GM18861 (cell line): Measurements from ENCODE around the gene ZG16.
"Not testable (repeated sequence)": the region's sequence is repeated elsewhere in the genome, so short reads cannot be mapped to it uniquely, and the experiment has no call there.

ENCODE experiments used
- ATAC-seq: cut with Tn5 transposase; IDR thresholded peaks from one replicate; pipeline ENCODE4 v1.9.1; 2021; ENCODE audit not compliant: unreplicated experiment

Gene ZG16

GRCh38 chr16:29783094-29783953 is 5.3 kb downstream of the ZG16 start:
- ATAC-seq, result not testable (repeated sequence)

DNA sequence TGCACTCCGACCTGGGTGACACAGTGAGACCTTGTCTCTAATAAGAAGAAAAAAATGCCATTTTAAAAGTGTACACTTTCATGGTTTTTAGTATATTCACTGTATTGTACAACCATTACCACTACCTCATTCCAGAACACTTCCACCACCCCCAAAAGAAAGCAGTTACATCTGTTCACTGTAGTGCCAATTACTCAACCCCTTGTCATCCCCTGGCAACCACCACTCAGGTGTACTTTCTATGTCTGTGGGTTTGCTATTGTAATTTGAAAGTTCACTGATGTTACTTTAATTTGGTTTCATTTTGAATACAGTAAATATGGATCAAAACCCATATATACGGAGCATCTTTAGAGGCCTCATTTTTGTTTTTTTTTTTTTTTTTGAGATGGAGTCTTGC is 6.1 kb downstream of the ZG16 start:
- ATAC-seq, result no peak

DNA sequence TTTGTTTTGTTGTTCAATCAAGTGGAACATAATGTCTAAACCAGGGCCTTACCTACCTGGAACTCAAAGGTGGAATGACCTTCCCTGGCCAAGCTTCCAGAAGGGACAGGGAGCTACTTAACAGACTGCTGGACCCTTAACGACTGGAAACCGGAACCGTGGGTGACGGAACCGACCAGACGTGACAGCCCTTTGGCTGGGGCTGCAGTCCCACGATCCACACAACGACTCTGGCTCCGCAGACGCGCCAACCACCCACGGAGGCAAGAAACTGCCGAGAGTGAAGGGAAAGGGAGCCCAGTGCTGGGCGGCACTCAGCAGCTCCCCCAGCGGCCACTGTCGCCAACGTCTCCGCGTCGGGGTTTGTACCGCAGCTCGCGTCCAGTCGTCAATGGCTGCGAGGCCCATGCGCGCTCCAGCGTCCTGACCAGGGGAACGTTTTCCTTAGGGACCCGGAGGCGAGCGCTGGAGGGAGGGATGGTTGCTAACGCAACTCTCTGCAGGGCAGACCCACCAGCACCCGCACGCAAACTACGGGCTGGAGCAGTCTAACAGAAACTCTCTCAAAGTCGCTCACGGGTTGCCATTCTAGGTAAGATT is 6.9 kb downstream of the ZG16 start:
- ATAC-seq, result no peak

DNA sequence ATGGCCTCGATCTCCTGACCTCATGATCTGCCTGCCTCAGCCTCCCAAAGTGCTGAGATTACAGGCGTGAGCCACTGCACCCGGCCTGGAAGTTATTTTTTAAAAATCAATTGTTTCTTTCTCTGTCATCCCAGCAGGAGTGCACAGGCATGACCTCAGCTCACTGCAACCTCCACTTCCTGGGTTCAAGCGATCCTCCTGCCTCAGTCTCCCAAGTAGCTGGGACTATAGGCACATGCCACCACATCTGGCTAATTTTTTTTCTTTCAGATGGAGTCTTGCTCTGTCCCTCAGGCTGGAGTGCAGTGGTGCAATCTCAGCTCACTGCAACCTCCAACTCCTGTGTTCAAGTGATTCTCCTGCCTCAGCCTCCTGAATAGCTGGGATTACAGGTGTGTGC is 9.1 kb downstream of the ZG16 start:
- ATAC-seq, result not testable (repeated sequence)

DNA sequence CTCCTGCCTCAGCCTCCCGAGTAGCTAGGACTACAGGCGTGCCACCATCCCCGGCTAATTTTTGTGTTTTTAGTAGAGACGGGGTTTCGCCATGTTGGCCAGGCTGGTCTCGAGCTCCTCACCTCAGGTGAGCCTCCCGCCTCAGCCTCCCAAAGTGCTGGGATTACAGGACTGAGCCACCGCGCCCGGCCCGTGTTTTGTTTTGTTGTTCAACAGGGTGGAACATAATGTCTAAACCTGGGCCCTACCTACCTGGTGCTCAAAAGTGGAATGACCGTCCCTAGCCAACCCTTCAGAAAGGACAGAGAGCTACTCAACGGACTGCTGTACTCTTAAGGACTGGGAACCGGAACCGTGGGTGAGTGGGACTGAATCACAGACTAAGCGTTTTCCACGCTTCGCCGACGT is 11.7 kb downstream of the ZG16 start:
- peak; percentile 4 for ATAC-seq

DNA sequence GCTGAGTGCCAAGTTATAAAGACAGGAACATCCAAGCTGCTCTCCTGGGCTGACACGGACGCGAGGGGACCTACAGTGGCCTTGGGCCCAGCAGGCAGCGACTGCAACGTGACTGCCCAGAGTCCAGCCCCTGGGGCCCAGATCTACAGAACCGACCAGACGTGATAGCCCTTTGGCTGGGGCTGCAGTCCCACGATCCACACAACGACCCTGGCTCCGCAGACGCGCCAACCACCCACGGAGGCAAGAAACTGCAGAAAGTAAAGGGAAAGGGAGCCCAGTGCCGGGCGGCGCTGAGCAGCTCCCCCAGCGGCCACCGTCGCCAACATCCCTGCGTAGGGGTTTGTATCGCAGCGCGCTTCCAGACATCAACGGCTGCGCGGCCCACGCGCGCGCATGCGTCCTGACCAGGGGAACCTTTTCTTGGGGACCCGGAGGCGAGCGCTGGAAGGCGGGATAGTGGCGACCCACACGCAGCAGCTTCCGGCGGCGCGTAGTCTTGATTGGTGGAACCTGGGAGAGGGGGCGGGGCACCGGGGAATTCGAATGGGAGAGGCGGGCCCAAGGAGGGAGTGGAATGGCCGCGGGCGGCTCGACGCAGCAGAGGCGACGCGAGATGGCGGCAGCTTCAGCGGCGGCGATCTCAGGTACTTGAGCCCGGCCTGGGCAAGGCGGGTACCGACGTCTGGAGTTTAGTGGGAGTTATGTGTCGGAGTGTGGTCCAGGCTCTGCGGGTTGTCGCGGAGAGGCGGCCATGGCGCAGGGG is 12.3 kb downstream of the ZG16 start, which contains the start of gene KIF22:
Gene KIF22, plus strand, starts transcription at position 569 of the 766 bp plus-strand sequence. Its CDS starts 9 bp downstream, at position 578.
- peak; percentile 81 for ATAC-seq

DNA sequence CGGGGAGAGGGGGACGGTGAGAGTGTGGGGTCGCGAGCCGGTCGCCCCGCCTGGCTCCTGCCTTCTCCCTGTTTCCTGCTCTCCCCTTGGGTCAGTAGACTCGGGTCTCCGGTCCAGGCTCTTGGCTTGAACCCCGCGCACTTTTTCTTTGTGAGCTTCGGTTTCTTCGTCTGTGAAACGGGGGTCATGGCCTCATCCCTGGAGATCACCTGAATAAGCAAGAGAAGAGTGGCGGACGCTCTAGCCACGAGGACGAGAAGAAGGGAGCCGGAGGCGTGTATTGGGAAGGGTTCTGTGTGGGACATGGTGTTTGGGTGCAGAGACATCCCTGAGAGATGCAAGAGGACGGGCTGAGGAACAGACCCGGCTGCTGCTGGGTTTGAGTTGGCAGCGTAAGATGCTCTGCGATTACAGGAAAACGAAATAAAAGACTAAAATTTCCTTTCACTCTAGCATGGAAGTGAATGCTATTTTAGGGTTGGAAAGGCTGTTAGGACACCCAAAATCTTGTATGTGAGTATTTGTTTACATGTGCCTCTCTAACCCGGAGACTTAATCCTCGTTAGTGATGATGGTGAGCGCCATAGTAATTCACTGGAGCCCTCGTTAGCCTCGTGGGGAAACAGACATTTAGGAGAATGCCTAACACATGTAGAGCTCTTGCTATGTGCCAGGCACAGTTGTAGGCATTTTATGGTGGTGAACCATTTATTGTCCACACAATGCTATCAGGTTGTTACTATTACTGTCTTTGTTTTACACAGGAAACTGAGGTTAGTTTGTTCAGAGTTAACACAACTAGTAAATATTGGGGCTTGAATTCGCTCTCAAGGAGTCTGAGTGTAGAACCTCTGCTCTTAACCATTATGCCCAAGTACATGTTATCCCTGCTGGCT is 13.1 kb downstream of the ZG16 start:
- no peak for ATAC-seq

DNA sequence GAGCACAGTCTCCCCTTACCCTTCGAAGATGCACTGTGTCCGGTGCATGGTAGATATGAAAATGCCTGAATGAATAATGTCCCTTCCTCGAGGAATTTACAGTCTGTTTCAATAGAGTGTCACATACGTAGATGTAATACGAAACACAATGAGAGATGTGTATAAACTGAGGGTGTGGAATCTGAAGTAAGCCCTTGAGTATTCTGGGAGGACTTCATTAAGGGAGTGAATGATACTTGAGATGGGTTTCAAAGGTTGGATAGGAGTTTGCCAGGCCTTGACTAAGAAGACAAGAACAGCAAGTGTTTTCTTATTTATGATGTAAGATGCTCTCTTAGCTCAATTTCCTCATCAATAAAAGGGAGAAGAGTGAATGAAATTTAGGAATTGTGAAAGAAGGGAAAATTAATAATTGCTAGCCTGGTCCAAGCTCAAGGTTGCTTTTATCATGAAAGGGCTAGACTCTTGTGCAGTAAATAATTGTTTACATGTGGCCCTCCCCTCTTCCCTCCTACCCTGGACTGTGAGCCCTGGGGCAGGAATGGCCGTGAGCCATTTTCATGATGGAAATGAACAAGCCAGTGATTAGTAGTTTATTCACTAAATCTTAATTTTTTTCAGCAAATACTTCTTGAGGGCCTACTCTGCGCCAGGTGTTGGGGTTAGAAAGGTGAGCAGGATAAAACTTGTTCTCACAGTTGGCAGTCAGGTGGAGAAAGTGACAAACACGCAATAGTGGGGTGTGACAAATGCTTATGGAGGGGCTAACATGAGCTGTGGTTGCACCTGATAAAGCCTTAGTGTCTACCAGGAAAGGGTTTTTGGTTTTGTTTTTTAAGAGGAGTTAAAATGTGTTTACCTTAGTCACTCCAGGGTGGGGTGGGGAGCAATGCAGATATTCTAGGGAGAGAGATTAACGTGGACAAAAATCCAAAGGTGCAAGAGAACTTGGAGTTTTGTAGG is 14.1 kb downstream of the ZG16 start:
- ATAC-seq, result no peak

DNA sequence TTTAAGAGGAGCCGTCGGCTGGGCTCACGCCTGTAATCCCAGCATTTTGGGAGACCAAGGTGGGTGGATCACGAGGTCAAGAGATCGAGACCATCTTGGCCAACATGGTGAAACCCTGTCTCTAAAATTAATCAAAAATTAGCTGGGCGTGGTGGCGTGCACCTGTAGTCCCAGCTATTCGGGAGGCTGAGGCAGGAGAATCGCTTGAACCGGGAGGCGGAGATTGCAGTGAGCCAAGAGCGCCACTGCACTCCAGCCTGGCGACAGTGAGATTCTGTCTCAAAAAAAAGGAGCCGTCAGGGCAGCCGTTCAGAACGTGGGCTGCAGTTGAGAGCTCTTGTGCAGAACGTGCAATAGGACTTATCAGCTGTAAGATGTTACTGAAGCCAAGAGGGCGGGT is 15.1 kb downstream of the ZG16 start:
- not testable (repeated sequence) for ATAC-seq

DNA sequence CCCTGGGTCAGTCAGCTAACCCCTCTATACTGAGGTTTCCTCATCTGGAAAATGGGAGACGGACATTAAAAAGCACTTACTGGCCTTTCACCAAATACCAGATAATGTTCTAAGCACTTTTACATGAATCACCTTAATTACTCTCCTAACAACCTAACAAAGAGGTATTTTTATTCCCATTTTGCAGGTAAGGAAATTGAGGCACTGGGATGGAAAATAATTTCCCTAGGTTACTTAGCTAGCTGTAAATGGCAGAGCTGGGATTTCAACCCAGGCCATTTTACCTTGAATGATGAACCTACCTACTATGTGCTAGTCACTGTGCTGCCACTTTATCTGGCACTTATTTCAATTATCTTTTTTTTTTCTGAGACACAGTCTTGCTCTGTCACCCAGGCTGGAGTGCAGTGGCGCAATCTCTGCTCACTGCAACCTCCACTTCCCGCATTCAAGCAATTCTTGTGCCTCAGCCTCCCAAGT is 16.2 kb downstream of the ZG16 start:
- ATAC-seq, result no peak

DNA sequence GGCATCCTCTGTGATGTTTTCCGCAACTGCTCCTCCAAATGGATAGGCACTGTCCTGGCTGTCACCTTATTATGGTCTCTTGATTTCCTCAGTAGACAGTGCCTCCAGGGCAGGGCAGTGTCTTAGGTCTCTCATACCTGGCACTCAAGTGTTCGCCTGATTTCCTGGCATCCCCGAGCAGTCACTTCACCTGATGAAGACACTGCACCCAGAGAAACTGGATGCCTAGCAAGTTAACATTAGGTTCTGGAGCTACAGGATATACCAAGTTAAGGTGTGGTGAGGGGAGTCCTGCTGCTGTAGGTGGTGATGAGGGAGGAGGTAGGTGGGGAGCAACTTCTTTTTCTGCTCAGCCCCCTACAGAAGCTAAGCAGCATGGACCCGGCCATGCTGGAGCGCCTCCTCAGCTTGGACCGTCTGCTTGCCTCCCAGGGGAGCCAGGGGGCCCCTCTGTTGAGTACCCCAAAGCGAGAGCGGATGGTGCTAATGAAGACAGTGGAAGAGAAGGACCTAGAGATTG is 24.4 kb downstream of the ZG16 start:
- no peak for ATAC-seq

DNA sequence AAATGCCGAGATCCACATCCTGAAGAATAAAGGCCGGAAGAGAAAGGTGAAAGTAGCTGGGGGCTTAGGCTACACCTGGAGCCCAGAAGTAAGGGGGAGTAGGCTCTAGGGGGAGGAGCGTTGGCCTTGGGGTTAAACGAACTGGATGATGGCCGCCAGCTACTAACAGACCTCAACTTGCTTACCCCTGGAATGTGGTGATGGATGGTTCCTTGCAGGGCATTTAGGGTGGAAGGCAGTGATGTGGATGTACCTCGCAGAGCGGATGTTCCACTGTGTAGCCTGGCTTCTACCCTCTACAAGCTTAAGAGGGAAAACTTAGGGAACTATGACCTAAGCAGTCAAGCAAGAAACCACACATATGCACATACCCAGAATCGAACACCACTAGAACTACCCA is 26.0 kb downstream of the ZG16 start:
- no peak for ATAC-seq

- ATAC-seq, result no peak
These were observed 26.6 kb downstream of the ZG16 start for GRCh38 chr16:29804455-29805231.

DNA sequence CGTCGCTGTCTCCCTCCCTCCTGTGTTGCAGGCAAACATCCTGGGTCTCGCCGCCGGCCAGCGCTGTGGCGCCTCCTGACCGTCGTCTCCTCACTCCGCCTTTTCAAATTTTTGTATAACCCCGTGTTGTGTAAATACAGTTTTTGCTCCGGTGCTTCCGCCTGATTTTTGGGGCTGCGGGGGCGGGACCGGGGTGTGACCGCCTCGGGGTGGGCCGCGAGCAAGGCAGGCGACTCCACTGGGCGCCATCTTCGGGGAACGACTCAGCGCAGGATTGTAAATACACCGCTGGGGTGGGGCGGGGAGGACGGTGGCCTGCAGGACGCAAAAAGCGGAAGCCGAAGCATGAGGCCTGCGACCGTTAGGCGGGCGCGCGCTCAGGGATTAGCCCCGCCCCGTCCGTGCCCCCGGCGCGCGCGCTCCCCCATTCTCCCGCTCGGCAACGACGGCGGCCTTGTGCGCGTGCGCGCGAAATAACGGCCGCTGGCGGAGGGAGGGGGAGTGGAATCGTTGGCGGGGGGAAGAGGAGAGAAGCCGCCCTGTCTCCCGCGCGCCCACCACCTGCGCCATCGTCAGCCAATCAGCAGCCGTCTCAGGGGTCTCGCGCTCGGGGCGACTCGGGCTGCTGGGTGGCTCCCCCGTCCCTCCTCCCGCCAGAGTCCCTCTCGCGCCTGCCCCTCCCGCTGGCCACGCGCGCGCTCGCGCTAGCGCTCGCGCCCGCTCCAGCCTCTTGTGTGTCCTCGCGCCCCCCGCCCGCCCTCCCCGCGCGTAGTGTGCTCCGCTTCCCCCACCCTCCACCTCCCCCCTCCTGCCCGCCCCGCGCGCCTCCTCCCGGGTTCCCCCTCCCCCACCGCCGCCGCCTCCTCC is 27.4 kb downstream of the ZG16 start:
- peak; percentile 40 for ATAC-seq

DNA sequence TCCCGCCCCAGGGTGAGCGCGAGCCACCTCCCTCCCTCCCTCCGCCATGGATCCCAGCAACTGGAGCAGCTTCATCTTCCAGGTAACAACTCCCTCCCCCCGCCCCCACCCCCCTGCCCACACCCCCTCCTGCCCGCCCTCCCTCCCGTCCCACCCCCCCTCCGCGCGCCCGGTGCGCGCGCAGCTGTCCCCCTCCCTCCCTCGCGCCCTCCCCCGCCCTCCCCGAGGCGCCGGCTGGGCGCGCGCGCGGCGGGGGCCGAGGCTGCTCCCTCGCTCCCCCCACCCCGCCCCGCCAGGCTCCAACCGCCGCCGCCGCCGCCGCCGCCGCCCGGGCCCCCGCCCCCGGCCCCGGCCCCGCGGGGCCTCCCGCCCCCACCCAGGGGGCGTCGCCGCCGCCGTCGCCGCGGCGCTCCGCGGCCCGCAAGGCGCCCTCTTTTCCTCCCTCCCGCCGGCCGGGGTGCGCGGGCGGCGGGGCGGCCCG is 28.1 kb downstream of the ZG16 start, which contains the start of gene MAZ:
Gene MAZ, plus strand, starts transcription at position 431 of the 481 bp plus-strand sequence. CDS start 173 bp downstream, outside the sequence.
- no peak for ATAC-seq

DNA sequence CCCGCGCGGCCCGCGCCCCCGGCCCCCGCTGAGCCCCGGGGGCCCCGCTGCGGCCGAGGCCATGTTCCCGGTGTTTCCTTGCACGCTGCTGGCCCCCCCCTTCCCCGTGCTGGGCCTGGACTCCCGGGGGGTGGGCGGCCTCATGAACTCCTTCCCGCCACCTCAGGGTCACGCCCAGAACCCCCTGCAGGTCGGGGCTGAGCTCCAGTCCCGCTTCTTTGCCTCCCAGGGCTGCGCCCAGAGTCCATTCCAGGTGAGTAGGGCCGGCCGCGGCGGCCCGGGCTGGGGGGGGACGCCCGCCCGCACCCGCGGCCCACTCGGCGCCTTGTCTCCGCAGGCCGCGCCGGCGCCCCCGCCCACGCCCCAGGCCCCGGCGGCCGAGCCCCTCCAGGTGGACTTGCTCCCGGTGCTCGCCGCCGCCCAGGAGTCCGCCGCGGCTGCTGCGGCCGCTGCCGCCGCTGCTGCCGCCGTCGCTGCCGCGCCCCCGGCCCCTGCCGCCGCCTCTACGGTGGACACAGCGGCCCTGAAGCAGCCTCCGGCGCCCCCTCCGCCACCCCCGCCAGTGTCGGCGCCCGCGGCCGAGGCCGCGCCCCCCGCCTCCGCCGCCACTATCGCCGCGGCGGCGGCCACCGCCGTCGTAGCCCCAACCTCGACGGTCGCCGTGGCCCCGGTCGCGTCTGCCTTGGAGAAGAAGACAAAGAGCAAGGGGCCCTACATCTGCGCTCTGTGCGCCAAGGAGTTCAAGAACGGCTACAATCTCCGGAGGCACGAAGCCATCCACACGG is 28.8 kb downstream of the ZG16 start:
- no peak for ATAC-seq
